ENCODE data around the gene GLG1.
"Not testable (repeated sequence)": the region's sequence is repeated elsewhere in the genome, so short reads cannot be mapped to it uniquely, and the experiment has no call there.

GLG1 gene

DNA sequence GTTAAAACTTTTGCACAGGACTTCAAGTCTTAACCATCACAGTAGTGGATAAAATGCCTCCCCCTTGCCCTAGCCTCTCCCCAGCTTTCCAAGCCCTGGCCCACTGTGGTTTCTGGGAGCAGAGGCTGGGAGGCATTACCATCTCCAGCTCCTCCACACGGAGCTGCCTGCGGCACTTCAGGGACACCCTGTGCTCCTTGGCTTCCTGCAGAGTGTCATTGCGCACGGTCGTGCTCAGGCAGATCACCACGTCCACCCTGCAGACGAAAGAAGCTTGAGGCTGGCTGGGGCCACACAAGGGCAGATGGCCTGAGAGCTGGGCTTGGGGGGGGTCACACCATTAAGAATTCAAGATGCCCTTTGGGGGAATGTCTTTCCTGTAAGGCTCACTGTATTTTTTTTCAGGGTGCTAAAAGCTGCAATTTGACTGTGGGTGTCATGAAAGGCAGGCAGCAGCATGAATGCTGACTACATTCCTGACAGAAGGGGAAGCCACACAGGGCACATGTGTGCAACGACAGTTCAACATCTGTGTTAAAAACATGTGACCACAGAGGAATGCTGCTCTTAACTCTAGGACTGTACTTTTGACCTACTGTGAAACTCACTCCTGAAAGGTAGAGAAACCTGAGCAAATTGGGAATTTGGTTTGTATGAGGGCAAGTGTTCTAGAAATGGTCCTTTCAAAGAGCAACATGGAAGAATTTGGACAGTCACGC is 137.9 kb downstream of the GLG1 start:
- no peak for FAIRE-seq

GRCh38 chr16:74466872-74467271 is 140.0 kb downstream of the GLG1 start:
- no peak for FAIRE-seq

GRCh38 chr16:74465851-74466685 is 140.8 kb downstream of the GLG1 start:
- FAIRE-seq = no peak

DNA sequence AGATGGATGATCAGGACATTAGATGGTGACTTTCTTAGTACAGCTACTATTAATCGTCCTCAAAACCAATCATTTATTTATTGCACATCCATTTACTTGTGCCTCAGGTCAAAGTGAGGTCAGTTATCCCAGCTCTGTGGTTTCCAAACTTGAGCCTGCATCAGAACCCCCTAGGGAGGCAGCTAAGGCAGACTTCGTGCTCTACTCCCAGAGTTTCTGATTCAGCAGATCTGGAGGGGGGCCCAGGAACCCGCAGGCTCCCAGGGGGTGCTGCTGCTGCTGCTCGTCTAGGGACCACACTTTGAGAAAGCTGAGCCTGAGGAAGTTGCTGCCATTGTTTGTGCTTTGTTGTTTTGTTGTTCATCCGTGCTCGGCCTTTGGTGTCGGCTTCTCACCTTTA is 141.6 kb downstream of the GLG1 start:
- no peak for FAIRE-seq

- FAIRE-seq = no peak
Measured at GRCh38 chr16:74463888-74464287, 143.0 kb downstream of the GLG1 start.

DNA sequence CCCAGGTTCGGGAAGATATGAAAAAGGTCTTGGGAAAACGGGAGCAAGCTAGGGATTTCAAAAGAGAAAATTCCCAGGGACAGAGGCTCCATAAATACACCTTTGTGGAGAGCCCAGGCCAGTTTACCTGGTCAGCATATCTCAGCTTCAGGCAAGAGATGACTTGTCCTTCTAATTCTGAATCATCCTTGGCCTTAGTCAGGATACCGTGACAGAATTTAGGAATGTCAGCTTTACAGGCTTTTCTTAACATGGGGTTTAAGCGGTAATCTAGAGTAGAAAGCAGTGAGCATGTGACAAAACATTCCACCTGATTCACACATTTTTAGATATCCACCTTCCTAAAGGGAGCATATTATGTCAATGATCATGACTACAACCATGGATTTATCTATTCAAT is 144.6 kb downstream of the GLG1 start:
- FAIRE-seq = no peak

GRCh38 chr16:74461826-74462225 is 145.1 kb downstream of the GLG1 start:
- no peak for FAIRE-seq

DNA sequence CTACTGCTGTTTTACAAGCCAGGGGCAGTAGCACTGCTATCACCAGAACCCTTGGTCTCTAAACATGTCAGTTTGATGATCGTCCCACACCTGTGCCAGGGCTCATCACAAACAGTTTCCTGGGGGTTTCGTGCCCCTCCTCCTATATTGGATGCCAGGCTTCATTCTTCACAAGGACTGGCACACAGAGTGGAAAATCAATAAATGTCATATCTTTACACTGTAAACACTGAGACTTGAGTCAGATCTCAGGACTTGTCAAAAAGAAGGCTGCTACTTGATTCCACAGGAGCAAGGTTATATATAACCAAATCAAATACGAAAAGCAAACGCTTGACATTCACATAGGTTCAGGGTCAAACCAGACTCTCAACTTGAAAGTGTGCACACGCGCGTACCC is 146.4 kb downstream of the GLG1 start:
- no peak for FAIRE-seq

- FAIRE-seq = no peak
Measured at GRCh38 chr16:74456290-74456625, 150.7 kb downstream of the GLG1 start.

DNA sequence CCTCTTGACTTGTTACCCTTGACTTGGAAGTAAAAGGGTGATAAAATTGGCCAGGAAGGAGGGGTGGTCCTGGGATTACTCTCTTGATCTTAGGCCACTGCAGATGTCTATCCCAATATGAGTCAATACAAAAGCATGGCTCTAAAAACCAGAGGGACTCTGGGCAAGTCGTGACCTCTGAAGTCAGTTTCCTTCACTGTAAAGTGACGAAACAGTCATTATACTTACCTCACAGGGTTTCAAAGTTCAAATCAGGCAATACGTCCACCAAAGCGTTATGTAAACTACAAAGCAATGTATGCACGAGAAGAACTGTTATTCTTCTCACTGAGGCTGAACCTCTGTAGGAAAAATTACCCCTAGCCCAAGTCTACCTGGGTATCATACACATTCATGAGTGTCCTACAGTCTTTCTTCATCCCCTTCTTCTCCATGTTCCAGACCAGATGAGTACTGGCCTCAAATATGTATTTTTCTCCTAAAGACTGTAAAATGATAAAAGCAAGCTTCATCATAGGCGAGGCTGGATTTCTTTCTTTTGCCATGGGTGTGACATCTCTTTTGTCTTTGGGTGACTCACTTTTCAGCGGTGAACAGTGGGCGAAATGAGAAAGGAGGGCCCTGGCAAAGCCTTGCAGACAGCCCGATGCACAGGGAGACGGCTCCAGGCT is 151.2 kb downstream of the GLG1 start:
- no peak for FAIRE-seq

GRCh38 chr16:74455213-74455612 is 151.7 kb downstream of the GLG1 start:
- FAIRE-seq = no peak

- FAIRE-seq = no peak
Measured at GRCh38 chr16:74451951-74452758, 154.8 kb downstream of the GLG1 start.

GRCh38 chr16:74450967-74451760 is 155.8 kb downstream of the GLG1 start:
- FAIRE-seq = no peak

DNA sequence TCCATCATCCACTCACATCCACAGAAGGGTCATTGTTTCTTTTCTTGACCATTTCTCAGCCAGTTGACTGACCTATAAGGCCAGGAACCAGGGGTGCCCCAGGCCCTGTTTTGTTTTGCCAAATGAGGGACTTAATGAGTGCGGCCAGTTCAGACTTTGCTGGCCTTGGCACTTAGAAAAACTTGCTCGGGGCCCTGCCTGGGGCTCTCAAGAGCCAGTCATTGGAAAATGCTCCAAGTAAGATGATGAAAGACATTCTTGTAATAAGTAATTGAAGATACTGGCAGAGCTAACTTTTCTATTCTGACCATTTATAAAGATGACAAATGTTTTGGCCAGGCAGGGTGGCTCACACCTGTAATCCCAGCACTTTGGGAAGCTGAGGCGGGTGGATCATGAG is 156.7 kb downstream of the GLG1 start:
- FAIRE-seq = no peak

DNA sequence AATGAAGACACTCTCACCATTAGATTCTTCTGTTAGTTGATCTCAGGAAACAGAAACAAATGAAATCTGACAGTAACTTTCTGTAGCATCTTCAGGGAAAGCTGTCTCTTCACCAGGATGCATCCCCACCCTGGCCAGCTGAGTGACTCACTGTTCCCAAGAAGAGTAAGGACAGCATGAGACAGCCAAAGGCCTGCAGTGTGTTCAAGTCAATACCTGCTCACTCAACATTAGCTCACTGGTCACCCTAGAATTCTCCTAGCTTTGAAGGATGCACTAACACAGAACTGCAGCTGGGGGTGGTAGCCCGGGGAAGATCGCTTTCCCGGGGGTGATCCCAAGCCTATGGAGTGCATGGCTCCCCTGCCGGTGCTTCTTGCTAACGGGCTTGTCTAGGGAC is 157.4 kb downstream of the GLG1 start:
- no peak for FAIRE-seq

GRCh38 chr16:74448990-74449389 is 157.9 kb downstream of the GLG1 start:
- FAIRE-seq = no peak

DNA sequence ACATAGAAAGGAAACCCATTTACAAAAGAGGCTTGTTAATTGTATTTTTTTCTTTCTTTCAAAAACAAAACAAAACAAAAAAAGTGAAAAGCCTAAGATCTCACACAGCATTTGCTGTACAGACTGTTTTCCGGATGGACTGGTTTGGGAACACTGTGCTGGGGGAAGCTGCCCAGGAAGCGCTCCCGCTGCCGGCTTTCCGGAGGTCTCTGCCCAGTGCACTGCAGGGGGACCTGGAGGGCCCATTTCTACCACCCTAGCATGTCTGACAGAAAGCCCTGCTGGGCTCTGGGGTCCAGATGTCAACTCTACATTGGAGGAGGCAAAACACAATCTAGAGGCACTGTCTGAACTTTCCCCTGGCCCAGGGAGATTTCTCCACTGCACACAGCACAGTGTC is 159.3 kb downstream of the GLG1 start:
- no peak for FAIRE-seq

GRCh38 chr16:74446866-74447265 is 160.0 kb downstream of the GLG1 start:
- FAIRE-seq = no peak

DNA sequence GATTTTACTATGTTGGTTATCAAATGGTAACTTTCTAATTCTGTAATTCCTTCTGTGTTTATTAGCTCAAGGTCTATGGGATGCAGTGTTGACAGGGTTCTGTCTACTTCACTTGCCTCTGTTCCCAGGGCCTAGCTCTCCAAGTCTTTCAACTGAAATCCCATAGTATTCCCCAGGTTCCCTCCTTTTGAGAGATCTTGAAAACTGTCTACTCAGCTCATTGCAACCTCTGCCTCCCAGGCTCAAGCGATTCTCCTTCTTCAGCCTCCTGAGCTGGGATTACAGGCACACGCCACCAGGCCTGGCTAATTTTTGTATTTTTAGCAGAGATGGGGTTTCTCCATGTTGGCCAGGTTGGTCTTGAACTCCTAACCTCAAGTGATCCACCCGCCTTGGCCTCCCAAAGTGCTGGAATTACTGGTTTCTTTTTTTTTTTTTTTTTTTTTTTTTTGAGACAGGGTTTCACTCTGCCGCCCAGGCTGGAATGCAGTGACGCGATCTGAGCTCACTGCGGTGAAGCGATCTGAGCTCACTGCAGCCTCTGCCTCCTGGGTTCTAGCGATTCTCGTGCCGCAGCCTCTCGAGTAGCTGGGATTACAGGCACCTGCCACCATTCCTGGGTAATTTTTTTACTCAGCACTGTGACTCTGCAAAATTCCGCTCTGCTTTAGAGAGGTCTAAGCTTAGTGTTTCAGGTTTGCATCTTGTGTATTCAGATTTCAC is 163.1 kb downstream of the GLG1 start:
- FAIRE-seq = not testable (repeated sequence)

DNA sequence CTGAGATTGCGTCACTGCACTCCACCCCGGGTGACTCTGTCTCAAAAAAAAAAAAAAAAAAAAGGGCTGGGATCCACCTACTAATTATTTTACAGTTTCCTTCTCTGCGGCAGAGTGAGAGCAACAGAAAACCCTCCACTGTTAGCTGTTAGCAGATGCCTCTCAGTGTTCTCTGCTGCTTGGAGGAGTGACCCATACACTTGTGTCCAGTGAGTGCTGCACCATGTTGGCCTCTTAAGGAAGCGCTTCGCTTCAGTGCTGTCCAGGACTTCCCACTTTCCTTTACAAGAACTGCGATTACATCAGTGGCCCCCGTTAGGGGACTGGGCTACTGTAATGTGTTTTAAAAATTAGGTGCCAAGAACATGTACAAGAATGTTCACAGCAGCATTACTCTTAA is 167.2 kb downstream of the GLG1 start:
- no peak for FAIRE-seq

DNA sequence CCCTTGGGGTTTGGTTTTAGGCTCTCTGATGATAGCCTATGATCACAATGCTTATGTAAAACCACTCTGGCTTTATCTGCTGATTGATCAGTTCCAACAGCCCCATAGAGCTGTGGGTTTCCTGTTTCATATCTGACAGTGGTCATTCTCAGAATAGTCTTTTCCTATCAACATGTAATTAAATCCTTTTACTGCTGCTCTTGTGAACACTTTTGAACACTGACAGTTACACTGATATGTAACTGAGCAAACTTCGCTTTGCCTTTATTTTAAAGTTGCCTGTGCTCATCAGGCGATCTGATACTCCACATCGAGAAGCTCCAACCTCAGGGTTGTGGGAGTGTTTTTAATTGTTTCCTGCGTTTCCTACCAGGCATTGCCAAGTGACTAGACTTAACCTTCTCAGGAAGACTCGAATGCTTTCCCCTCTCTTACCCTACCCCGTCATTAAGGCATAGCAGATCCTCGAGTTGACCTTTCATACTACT is 168.4 kb downstream of the GLG1 start:
- FAIRE-seq = no peak

Measured in colon (tissue), 2 donors.